Measurements from ENCODE around the gene RNF220.

The RNF220 gene

GRCh38 chr1:44674113-44675000 lies 269.3 kb downstream of the RNF220 start, which contains the start of the genes ARMH1 and TMEM53:
Gene ARMH1, plus strand, starts transcription at chr1:44674714. Its CDS starts 14,984 bp downstream, at chr1:44689698.
Gene TMEM53, minus strand, starts transcription at chr1:44674481. Its CDS starts 90 bp downstream, at chr1:44674391.
- H3K9me3 ChIP-seq (ENCODE audit: control insufficient read depth in 1 of 2, low read length in 2 of 2): no peaks in the 10 kb centered on the region
- H3K4me1 ChIP-seq (ENCODE audit: control insufficient read depth in 1 of 2, insufficient read depth in 2 of 2, low read length in 2 of 2): peaks cover 16 to 30% of the 10 kb centered on the region in 2 donors
- H3K27me3 ChIP-seq (ENCODE audit: low read depth, low read length): no peaks in the 10 kb centered on the region
- peak within 1 kb of the TSS; percentile 93 for H3K27ac ChIP-seq (ENCODE audit: low read length)
- no peaks in the 10 kb centered on the region for H3K36me3 ChIP-seq (ENCODE audit: control insufficient read depth in 1 of 2, insufficient read depth in 2 of 2, low read length in 2 of 2)
- peak within 1 kb of the TSS; percentile 72 to 90 for H3K4me3 ChIP-seq (ENCODE audit: low read depth in 1 of 2, low read length in 2 of 2)

- Histone ChIP-seq H3K9me3 (ENCODE audit: control insufficient read depth in 1 of 2, low read length in 2 of 2) (no peaks in the 10 kb centered on the region), H3K27ac (ENCODE audit: low read length) (peak overlapping the region; percentile 93), H3K4me1 (ENCODE audit: control insufficient read depth in 1 of 2, insufficient read depth in 2 of 2, low read length in 2 of 2) (peaks cover 16 to 30% of the 10 kb centered on the region in 2 donors), H3K27me3 (ENCODE audit: low read depth, low read length) (no peaks in the 10 kb centered on the region), H3K36me3 (ENCODE audit: control insufficient read depth in 1 of 2, insufficient read depth in 2 of 2, low read length in 2 of 2) (no peaks in the 10 kb centered on the region), H3K4me3 (ENCODE audit: low read depth in 1 of 2, low read length in 2 of 2) (peak overlapping the region; percentile 72 to 90)
Observed at GRCh38 chr1:44675186-44675585, 270.1 kb downstream of the RNF220 start.

- no peak overlapping the region for H3K4me3 ChIP-seq (ENCODE audit: low read depth in 1 of 2, low read length in 2 of 2)
- H3K9me3 ChIP-seq (ENCODE audit: control insufficient read depth in 1 of 2, low read length in 2 of 2): no peaks in the 10 kb centered on the region
- peaks cover 16 to 30% of the 10 kb centered on the region in 2 donors for H3K4me1 ChIP-seq (ENCODE audit: control insufficient read depth in 1 of 2, insufficient read depth in 2 of 2, low read length in 2 of 2)
- no peaks in the 10 kb centered on the region for H3K36me3 ChIP-seq (ENCODE audit: control insufficient read depth in 1 of 2, insufficient read depth in 2 of 2, low read length in 2 of 2)
- no peaks in the 10 kb centered on the region for H3K27me3 ChIP-seq (ENCODE audit: low read depth, low read length)
- peak overlapping the region; percentile 87 for H3K27ac ChIP-seq (ENCODE audit: low read length)
Observed at GRCh38 chr1:44676484-44677200, 271.6 kb downstream of the RNF220 start.

- Histone ChIP-seq H3K4me1 (ENCODE audit: control insufficient read depth in 1 of 2, insufficient read depth in 2 of 2, low read length in 2 of 2) (peaks cover 16 to 30% of the 10 kb centered on the region in 2 donors), H3K27me3 (ENCODE audit: low read depth, low read length) (no peaks in the 10 kb centered on the region), H3K36me3 (ENCODE audit: control insufficient read depth in 1 of 2, insufficient read depth in 2 of 2, low read length in 2 of 2) (no peaks in the 10 kb centered on the region), H3K4me3 (ENCODE audit: low read depth in 1 of 2, low read length in 2 of 2) (no peak overlapping the region), H3K27ac (ENCODE audit: low read length) (peak overlapping the region; percentile 87), H3K9me3 (ENCODE audit: control insufficient read depth in 1 of 2, low read length in 2 of 2) (no peaks in the 10 kb centered on the region)
Observed at GRCh38 chr1:44677201-44677766, 272.2 kb downstream of the RNF220 start.

GRCh38 chr1:44678120-44678519 lies 273.1 kb downstream of the RNF220 start:
- H3K9me3 ChIP-seq (ENCODE audit: control insufficient read depth in 1 of 2, low read length in 2 of 2): no peaks in the 10 kb centered on the region

GRCh38 chr1:44678626-44679025 lies 273.6 kb downstream of the RNF220 start:
- H3K4me1 ChIP-seq (ENCODE audit: control insufficient read depth in 1 of 2, insufficient read depth in 2 of 2, low read length in 2 of 2): peaks cover 12 to 18% of the 10 kb centered on the region in 2 donors
- H3K27ac ChIP-seq (ENCODE audit: low read length): no peak overlapping the region
- no peaks in the 10 kb centered on the region for H3K27me3 ChIP-seq (ENCODE audit: low read depth, low read length)
- H3K9me3 ChIP-seq (ENCODE audit: control insufficient read depth in 1 of 2, low read length in 2 of 2): no peaks in the 10 kb centered on the region
- no peak overlapping the region for H3K4me3 ChIP-seq (ENCODE audit: low read depth in 1 of 2, low read length in 2 of 2)
- H3K36me3 ChIP-seq (ENCODE audit: control insufficient read depth in 1 of 2, insufficient read depth in 2 of 2, low read length in 2 of 2): no peaks in the 10 kb centered on the region

More at GRCh38 chr1:44678120-44678519, 273.1 kb downstream of the RNF220 start:
- H3K27me3 ChIP-seq (ENCODE audit: low read depth, low read length): no peaks in the 10 kb centered on the region
- no peak overlapping the region for H3K27ac ChIP-seq (ENCODE audit: low read length)
- H3K4me3 ChIP-seq (ENCODE audit: low read depth in 1 of 2, low read length in 2 of 2): no peak overlapping the region
- peaks cover 16 to 23% of the 10 kb centered on the region in 2 donors for H3K4me1 ChIP-seq (ENCODE audit: control insufficient read depth in 1 of 2, insufficient read depth in 2 of 2, low read length in 2 of 2)
- H3K36me3 ChIP-seq (ENCODE audit: control insufficient read depth in 1 of 2, insufficient read depth in 2 of 2, low read length in 2 of 2): no peaks in the 10 kb centered on the region

GRCh38 chr1:44679468-44679867 lies 274.4 kb downstream of the RNF220 start:
- Histone ChIP-seq H3K4me3 (ENCODE audit: low read depth in 1 of 2, low read length in 2 of 2) (no peak overlapping the region), H3K9me3 (ENCODE audit: control insufficient read depth in 1 of 2, low read length in 2 of 2) (no peaks in the 10 kb centered on the region), H3K36me3 (ENCODE audit: control insufficient read depth in 1 of 2, insufficient read depth in 2 of 2, low read length in 2 of 2) (no peaks in the 10 kb centered on the region), H3K4me1 (ENCODE audit: control insufficient read depth in 1 of 2, insufficient read depth in 2 of 2, low read length in 2 of 2) (peaks cover 11 to 18% of the 10 kb centered on the region in 2 donors), H3K27me3 (ENCODE audit: low read depth, low read length) (no peaks in the 10 kb centered on the region), H3K27ac (ENCODE audit: low read length) (no peak overlapping the region)

DNA sequence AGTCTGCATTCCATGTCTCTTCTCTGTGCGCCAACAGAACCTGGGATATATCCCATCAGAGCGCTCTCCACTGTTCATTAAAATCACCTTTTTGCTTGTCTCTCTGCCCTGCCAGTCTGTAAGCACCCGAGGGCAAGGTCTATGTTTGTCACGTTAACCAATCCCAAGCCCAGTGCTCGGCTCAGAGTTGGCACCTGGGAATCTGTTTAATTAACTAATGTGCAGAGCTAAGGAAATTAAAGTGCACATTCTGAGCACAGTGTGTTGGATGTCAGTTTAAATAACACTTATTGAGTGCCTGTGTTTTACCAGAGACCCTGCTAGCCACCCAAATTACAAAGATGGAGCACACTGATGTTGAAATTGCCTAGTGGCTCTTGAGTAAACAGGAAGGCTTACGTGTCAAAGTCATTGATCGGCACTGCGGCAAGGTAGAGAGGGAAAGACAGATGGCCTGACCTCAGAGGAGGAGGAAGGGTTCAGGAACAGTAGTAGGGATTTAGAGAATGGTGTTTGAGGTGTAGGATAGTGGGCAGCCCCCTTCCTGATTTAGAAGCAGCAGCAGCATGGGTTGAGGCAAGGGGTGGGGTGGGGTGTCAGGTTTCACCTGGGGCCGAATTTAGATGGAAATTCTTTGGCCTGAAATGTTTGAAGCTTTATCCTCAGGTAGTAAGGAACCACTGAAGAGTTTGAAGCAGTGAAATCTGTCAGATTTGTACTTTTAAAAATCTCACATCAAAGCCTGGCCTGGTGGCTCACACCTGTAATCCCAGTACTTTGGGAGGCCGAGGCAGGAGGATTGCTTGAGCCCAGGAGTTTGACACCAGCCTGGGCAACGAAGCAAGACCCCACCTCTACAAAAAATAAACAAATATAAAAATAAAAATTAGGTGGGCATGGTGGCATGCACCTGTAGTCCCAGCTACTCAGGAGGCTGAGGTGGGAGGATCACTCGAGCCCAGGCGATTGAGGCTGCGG lies 277.1 kb downstream of the RNF220 start:
- no peaks in the 10 kb centered on the region for H3K27me3 ChIP-seq (ENCODE audit: low read depth, low read length)
- H3K27ac ChIP-seq (ENCODE audit: low read length): no peak overlapping the region
- H3K4me3 ChIP-seq (ENCODE audit: low read depth in 1 of 2, low read length in 2 of 2): no peak overlapping the region
- no peaks in the 10 kb centered on the region for H3K36me3 ChIP-seq (ENCODE audit: control insufficient read depth in 1 of 2, insufficient read depth in 2 of 2, low read length in 2 of 2)
- H3K9me3 ChIP-seq (ENCODE audit: control insufficient read depth in 1 of 2, low read length in 2 of 2): no peaks in the 10 kb centered on the region
- no peaks in the 10 kb centered on the region for H3K4me1 ChIP-seq (ENCODE audit: control insufficient read depth in 1 of 2, insufficient read depth in 2 of 2, low read length in 2 of 2)

GRCh38 chr1:44682883-44683265 lies 277.8 kb downstream of the RNF220 start:
- H3K27me3 ChIP-seq (ENCODE audit: low read depth, low read length): no peaks in the 10 kb centered on the region
- no peaks in the 10 kb centered on the region for H3K36me3 ChIP-seq (ENCODE audit: control insufficient read depth in 1 of 2, insufficient read depth in 2 of 2, low read length in 2 of 2)
- H3K9me3 ChIP-seq (ENCODE audit: control insufficient read depth in 1 of 2, low read length in 2 of 2): no peaks in the 10 kb centered on the region
- H3K4me3 ChIP-seq (ENCODE audit: low read depth in 1 of 2, low read length in 2 of 2): no peak overlapping the region
- no peak overlapping the region for H3K27ac ChIP-seq (ENCODE audit: low read length)
- H3K4me1 ChIP-seq (ENCODE audit: control insufficient read depth in 1 of 2, insufficient read depth in 2 of 2, low read length in 2 of 2): no peaks in the 10 kb centered on the region

GRCh38 chr1:44684525-44684924 lies 279.5 kb downstream of the RNF220 start:
- Histone ChIP-seq H3K4me3 (ENCODE audit: low read depth in 1 of 2, low read length in 2 of 2) (no peak overlapping the region), H3K36me3 (ENCODE audit: control insufficient read depth in 1 of 2, insufficient read depth in 2 of 2, low read length in 2 of 2) (no peaks in the 10 kb centered on the region), H3K27me3 (ENCODE audit: low read depth, low read length) (no peaks in the 10 kb centered on the region), H3K27ac (ENCODE audit: low read length) (no peak overlapping the region), H3K4me1 (ENCODE audit: control insufficient read depth in 1 of 2, insufficient read depth in 2 of 2, low read length in 2 of 2) (no peaks in the 10 kb centered on the region), H3K9me3 (ENCODE audit: control insufficient read depth in 1 of 2, low read length in 2 of 2) (no peaks in the 10 kb centered on the region)
